GM10266 (cell line): Measurements from ENCODE around the gene ERICH3.

ENCODE experiments used
- DNase-seq: peaks from one replicate; pipeline ENCODE4 v3.0.0; 2012; ENCODE audit errors: extremely low spot score
- TF ChIP-seq, protein P1 (sequence below): IDR thresholded peaks from 2 replicates; pipeline ENCODE4 v1.5.1; 2012; ENCODE audit warnings: mild to moderate bottlenecking, low read depth; ENCODE audit not compliant: control insufficient read depth, insufficient read depth; ENCODE audit errors: missing control alignments

ERICH3 gene

DNA sequence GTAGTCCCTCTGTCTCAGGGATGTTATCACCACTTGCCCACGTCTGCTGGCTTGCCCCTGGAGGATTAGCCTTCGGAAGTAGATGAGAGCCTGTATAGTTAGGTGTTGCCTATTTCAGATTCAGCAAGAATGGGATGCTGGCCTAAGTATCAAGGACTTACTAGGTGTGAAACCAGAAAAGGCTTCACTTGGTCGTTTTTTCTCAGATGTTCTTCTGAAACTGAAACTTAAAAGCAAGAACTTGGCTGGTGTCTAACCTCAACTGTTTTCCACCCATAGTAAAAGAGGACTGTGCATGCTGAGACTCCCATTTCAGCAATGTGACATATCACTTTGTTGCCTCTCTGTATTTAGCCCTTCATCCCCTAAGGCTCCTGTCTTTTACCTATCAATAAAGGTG lies 94.2 kb downstream of the ERICH3 start:
- peak; percentile 31 for DNase-seq
- TF ChIP-seq, protein P1, sequence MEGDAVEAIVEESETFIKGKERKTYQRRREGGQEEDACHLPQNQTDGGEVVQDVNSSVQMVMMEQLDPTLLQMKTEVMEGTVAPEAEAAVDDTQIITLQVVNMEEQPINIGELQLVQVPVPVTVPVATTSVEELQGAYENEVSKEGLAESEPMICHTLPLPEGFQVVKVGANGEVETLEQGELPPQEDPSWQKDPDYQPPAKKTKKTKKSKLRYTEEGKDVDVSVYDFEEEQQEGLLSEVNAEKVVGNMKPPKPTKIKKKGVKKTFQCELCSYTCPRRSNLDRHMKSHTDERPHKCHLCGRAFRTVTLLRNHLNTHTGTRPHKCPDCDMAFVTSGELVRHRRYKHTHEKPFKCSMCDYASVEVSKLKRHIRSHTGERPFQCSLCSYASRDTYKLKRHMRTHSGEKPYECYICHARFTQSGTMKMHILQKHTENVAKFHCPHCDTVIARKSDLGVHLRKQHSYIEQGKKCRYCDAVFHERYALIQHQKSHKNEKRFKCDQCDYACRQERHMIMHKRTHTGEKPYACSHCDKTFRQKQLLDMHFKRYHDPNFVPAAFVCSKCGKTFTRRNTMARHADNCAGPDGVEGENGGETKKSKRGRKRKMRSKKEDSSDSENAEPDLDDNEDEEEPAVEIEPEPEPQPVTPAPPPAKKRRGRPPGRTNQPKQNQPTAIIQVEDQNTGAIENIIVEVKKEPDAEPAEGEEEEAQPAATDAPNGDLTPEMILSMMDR = no peak

DNA sequence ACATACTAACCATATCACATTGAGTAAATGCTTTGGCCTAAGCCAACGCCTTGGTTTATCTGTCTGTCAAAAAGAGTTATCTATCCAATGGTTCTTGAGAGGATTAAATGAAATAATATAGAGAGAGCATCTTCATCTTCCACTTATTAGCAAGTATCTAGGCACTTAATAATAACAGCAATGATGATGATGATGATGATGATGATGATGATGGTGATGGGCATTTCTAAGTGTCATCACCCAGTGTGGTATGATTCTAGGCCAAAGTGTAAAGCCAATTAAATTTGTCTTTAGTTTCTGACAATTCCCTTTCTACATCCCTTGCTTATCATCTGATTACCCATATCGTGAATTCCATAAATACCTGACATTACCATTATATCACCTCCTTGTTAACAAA lies 95.5 kb downstream of the ERICH3 start:
- TF ChIP-seq, protein P1 = no peak

DNA sequence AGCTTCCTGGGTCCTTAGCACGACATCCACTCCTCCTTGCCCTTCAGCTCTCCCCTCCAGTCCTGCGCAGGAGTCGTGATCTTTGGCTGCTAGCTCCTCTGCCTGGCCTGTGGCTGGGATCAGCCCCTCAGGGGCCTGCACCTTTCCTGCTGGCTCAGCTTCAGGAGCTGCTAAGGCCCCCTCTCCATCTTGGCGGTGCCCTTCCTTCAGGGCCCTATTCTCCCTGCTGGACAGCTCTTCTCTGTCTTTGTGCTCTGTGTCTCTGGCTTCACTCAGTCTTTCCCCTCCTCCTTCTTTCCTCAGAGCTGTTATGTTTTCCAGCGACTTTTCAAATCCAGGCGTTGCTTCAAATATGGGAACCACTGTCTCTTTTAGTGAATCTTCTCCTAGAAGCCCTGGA lies 101.7 kb downstream of the ERICH3 start:
- no peak for DNase-seq
- TF ChIP-seq, protein P1 = no peak

More for the DNA sequence above, 95.5 kb downstream of the ERICH3 start:
- no peak for DNase-seq

DNA sequence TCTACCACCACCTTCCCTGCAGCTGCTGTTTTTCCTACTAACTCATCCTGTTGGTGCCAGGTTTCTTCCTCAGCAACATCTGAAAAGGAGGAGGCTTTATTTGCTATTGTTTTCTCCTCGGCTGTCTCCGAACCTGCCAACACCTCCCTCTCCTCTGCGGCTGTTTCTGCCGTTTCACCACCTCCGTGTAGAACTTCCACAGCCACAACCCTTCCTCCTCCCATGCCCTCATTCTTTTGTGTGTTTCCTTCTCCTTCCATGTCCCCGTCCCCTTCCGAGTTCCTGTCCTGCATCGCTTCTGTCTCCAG lies 102.1 kb downstream of the ERICH3 start:
- no peak for DNase-seq
- TF ChIP-seq, protein P1 = no peak

DNA sequence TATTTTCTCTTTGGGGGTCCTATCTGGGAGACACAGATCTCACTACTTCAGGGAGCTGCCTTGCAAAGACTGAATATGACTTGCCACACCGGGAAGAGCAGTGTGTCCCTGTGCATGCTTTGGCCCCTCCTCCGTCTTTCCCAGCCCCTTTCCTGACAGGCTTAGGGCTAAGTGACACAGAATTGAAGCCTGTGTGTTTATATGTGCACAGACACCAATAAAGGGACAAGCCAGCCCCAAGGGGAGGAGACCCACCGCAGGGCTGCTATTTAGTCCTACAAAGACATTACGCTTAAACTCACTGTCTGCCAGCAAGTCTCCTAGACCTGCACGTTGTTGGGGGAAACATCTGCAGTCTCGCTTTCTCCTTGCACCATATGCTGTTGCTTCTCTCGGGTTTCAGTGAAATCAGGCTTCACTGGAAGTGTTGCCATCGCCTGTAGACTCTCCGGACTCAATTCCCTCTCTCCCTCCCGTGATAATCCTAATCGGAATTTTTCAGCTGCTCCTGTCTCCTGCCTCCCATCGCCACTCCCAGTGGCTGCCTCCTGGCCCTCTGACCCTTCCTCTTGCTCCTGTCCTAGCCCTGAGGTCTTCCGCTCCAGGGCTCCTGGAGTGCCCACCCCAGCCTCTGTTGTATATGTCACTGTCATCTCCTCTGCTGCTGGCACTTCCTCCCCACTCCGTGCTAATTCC lies 102.6 kb downstream of the ERICH3 start:
- DNase-seq = no peak
- TF ChIP-seq, protein P1 = no peak

DNA sequence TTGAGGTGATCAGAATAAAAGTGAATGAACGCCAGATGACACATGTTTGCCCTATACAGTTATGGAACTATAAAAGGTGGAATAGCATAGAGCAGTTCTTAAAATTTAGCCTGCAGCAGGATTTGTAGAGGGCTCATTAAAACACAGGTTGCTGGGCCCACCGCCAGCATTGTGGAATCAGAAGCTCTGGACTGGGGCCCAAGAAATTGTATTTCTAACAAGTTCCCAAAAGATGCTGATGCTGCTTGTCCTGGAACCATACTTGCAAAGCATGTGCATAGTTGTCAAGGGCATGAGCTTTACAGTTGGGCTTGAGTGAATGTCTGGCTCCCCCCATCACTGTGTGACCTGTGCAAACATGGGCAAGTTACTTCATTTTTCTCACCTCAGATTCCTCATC lies 123.7 kb downstream of the ERICH3 start:
- no peak for DNase-seq
- TF ChIP-seq, protein P1 = no peak

DNA sequence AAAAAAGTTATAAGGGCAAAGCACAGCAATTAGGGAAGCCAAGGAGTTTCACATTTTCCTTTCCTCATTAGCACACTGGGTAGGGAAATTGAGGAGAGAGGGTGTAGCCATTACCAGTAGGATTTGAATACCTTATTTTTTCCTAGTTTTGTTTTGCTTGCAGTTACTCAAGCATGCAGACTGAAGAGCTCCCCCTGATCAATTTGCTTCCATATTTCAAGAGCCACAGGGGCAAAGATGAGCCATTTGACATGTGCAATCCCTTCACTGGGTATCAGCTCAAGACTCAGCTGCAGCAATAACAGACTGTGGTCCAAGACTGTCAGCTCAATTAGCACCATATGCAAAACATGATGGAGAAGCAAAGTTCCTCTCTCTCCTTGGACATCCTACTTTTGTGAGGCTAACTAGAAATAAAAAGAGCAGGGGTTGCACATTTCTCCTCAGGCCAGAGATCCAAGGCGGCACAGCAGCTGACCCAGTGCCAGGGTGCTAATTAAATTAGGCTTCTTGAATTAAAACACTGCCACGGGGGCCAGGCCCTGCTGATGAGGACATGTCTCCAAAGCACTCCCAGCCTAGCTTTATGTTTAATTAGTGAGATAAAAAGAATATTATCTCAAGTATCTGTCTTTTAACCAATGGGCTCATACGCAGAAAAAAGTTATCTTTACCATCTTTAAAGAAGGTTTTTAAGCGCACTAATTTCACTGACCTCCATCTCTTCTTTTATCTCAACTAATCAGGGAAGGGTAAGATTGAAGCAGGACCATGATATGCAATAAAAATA lies 124.4 kb downstream of the ERICH3 start:
- TF ChIP-seq, protein P1 = no peak
- no peak for DNase-seq
